Liver (tissue), 3 donors: Measurements from ENCODE around the gene NPIPA1.
"Not testable (repeated sequence)": the region's sequence is repeated elsewhere in the genome, so short reads cannot be mapped to it uniquely, and the experiment has no call there.

Experiments
- ATF3 ChIP-seq: IDR thresholded peaks from 2 replicates; pipeline ENCODE4 v1.6.1; 2016; ENCODE audit warnings: antibody characterized with exemption
- EGR1 ChIP-seq, 2 donors: IDR thresholded peaks; 2 replicates each; pipeline ENCODE4 v1.6.1; 2016 to 2018; ENCODE audit warnings: antibody characterized with exemption in 2 of 2, low read depth in 2 of 2
- HNF4A ChIP-seq, 2 donors: conservative IDR thresholded peaks; 2 replicates each; pipeline ENCODE4 v1.6.1; 2016; ENCODE audit warnings: antibody characterized with exemption in 2 of 2, mild to moderate bottlenecking in 2 of 2
- HNF4G ChIP-seq: IDR thresholded peaks from 2 replicates; pipeline ENCODE4 v1.6.1; 2016; ENCODE audit warnings: antibody characterized with exemption
- JUND ChIP-seq, 2 donors: IDR thresholded peaks; 2 replicates each; pipeline ENCODE4 v1.6.1; 2016; ENCODE audit warnings: antibody characterized with exemption in 2 of 2
- NR2F2 ChIP-seq: IDR thresholded peaks from 2 replicates; pipeline ENCODE4 v1.6.1; 2016; ENCODE audit warnings: antibody characterized with exemption
- RAD21 ChIP-seq, 2 donors: IDR thresholded peaks; 2 replicates each; pipeline ENCODE4 v1.6.1; 2016; ENCODE audit warnings: antibody characterized with exemption in 2 of 2, mild to moderate bottlenecking in 2 of 2
- REST ChIP-seq: IDR thresholded peaks from 2 replicates; pipeline ENCODE4 v1.6.1; 2016; ENCODE audit warnings: antibody characterized with exemption, mild to moderate bottlenecking
- SP1 ChIP-seq: IDR thresholded peaks from 2 replicates; pipeline ENCODE4 v1.6.1; 2018; ENCODE audit warnings: antibody characterized with exemption, mild to moderate bottlenecking
- TAF1 ChIP-seq: conservative IDR thresholded peaks from 2 replicates; pipeline ENCODE4 v1.6.1; 2016; ENCODE audit warnings: antibody characterized with exemption, mild to moderate bottlenecking
- YY1 ChIP-seq: IDR thresholded peaks from 2 replicates; pipeline ENCODE4 v1.6.1; 2016; ENCODE audit warnings: antibody characterized with exemption, mild to moderate bottlenecking
- ZBTB33 ChIP-seq: IDR thresholded peaks from 2 replicates; pipeline ENCODE4 v1.6.1; 2016; ENCODE audit warnings: antibody characterized with exemption
- TF ChIP-seq, protein P1 (sequence below): fragments of 150-350 bp; IDR thresholded peaks from 2 replicates; pipeline ENCODE4 v1.5.1; 2017; ENCODE audit warnings: improper control_type of control experiment, low read depth, low read length; ENCODE audit not compliant: missing input control
- TF ChIP-seq, protein P2 (sequence below): IDR thresholded peaks from 2 replicates; pipeline ENCODE4 v1.6.1; 2016; ENCODE audit warnings: antibody characterized with exemption
- donor health status: healthy.
- donor health status: healthy.

- TF ChIP-seq, protein P1, sequence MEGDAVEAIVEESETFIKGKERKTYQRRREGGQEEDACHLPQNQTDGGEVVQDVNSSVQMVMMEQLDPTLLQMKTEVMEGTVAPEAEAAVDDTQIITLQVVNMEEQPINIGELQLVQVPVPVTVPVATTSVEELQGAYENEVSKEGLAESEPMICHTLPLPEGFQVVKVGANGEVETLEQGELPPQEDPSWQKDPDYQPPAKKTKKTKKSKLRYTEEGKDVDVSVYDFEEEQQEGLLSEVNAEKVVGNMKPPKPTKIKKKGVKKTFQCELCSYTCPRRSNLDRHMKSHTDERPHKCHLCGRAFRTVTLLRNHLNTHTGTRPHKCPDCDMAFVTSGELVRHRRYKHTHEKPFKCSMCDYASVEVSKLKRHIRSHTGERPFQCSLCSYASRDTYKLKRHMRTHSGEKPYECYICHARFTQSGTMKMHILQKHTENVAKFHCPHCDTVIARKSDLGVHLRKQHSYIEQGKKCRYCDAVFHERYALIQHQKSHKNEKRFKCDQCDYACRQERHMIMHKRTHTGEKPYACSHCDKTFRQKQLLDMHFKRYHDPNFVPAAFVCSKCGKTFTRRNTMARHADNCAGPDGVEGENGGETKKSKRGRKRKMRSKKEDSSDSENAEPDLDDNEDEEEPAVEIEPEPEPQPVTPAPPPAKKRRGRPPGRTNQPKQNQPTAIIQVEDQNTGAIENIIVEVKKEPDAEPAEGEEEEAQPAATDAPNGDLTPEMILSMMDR: not testable (repeated sequence)
- not testable (repeated sequence) for TF ChIP-seq REST; SP1; JUND (IDR thresholded peaks at IDR 0.05); YY1; HNF4G; RAD21 (IDR thresholded peaks at IDR 0.05); TAF1; HNF4A (conservative IDR thresholded peaks at IDR 0.05); EGR1 (IDR thresholded peaks at IDR 0.05; ENCODE audit: low read depth in 2 of 2); ATF3; ZBTB33; NR2F2
- TF ChIP-seq, protein P2, sequence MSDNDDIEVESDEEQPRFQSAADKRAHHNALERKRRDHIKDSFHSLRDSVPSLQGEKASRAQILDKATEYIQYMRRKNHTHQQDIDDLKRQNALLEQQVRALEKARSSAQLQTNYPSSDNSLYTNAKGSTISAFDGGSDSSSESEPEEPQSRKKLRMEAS: not testable (repeated sequence)
Measured at GRCh38 chr16:14937143-14937542, at the start of gene NPIPA1.
